Measurements from ENCODE around the gene CDH3. TPM values are rescaled to one million over a fixed set of nuclear protein-coding genes. Genes with fewer than 3 reads are reported as not detected.
A peak's percentile ranks its signal among the peaks of the same experiment; 100 is the strongest.

CDH3 gene
- polyA plus RNA-seq, 6 donors from 2014 or later: 0.25 TPM; not detected in 5

DNA sequence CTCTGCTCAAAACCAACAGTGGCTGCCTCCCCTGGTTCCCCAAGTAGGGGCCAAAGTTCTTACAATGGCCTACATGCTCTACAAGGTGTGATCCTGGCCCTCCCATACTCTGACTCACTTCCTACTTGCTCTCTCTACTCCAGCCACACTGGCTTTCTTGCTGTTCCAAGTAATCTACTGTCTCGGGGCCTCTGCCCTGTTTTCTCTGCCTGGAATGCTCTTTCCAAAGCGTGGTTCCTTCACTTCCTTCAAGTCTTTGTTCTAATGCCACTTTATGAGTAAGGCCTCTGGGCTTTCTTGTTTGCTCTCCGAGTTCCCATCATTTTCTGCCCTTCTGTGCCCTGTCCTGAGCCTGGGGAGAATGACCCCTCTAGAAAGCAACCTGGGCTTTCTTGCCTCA lies 4.1 kb upstream of the CDH3 start:
- Mint-ChIP-seq H3K9me3 (peaks cover 0 to 4% (median 0%) of the 10 kb centered on the region in 7 donors), H3K36me3 (no peaks in the 10 kb centered on the region), H3K4me3 (no peak overlapping the region), H3K27me3 (peaks cover 30 to 59% (median 56%) of the 10 kb centered on the region in 3 donors), H3K4me1 (peaks cover 7 to 14% (median 12%) of the 10 kb centered on the region in 3 donors), H3K27ac (no peak overlapping the region)
- ATAC-seq (ENCODE audit: low read depth in 2 of 2) (no peak), DNase-seq (no peak)

DNA sequence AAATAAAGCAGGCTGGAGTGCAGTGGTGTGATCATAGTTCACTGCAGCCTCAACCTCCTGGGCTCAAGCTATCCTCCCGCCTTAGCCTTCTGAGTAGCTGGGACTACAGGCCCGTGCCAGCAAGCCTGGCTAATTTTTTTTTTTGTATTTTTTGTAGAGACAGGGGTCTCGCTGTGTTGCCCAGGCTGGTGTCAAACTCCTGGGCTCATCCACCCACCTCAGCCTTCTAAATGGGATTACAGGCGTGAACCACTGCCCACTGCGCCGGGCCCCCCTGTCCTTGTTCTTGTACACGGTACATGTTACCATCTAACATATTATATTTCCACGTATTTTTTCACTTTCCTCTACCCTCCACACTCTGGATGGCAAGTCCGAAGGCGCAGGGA lies 3.1 kb upstream of the CDH3 start:
- DNase-seq (no peak), ATAC-seq (ENCODE audit: low read depth in 2 of 2) (no peak)
- Mint-ChIP-seq H3K9me3 (peaks cover 0 to 4% (median 0%) of the 10 kb centered on the region in 7 donors), H3K27ac (no peak overlapping the region), H3K4me3 (peak overlapping the region in 2 of 8 donors; percentile 15 to 66), H3K4me1 (peaks cover 7 to 20% (median 12%) of the 10 kb centered on the region in 3 donors), H3K27me3 (peaks cover 31 to 67% (median 61%) of the 10 kb centered on the region in 3 donors), H3K36me3 (no peaks in the 10 kb centered on the region)

- H3K36me3 Mint-ChIP-seq: no peaks in the 10 kb centered on the region
- peaks cover 36 to 70% (median 63%) of the 10 kb centered on the region in 3 donors for H3K27me3 Mint-ChIP-seq
- ATAC-seq (ENCODE audit: low read depth in 2 of 2) (no peak), DNase-seq (no peak)
- peaks cover 7 to 20% (median 12%) of the 10 kb centered on the region in 3 donors for H3K4me1 Mint-ChIP-seq
- H3K4me3 Mint-ChIP-seq: peak overlapping the region in 4 of 8 donors; percentile 15 to 66 (median 36)
- no peak overlapping the region for H3K27ac Mint-ChIP-seq
- peaks cover 0 to 4% (median 0%) of the 10 kb centered on the region in 7 donors for H3K9me3 Mint-ChIP-seq
These were observed 2.5 kb upstream of the CDH3 start for GRCh38 chr16:68642436-68643101.

DNA sequence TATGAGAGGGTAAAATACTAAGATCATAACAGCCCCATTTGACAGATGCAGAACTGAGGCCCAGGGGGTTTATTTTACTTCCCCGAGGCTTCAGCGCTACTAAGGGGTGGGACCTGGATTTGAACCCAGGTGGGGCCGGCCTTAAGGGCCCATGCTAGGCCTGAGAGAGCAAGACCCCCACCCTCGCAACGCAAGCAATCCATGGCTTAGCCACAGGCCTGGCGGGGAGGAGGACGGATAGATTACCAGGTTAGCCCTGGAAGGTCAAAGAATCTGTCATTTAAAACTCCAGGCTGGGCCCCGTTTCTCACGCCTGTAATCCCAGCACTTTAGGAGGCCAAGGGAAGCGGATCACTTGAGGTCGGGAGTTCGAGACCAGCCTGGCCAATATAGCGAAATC lies 1.9 kb upstream of the CDH3 start:
- H3K36me3 Mint-ChIP-seq: no peaks in the 10 kb centered on the region
- H3K9me3 Mint-ChIP-seq: peaks cover 0 to 4% (median 0%) of the 10 kb centered on the region in 7 donors
- DNase-seq (no peak), ATAC-seq (ENCODE audit: low read depth in 2 of 2) (no peak)
- H3K4me1 Mint-ChIP-seq: peaks cover 7 to 20% (median 12%) of the 10 kb centered on the region in 3 donors
- no peak overlapping the region for H3K27ac Mint-ChIP-seq
- peak overlapping the region in 2 of 8 donors; percentile 16 to 47 for H3K4me3 Mint-ChIP-seq
- H3K27me3 Mint-ChIP-seq: peaks cover 42 to 70% (median 62%) of the 10 kb centered on the region in 3 donors

GRCh38 chr16:68643847-68644246 lies 1.3 kb upstream of the CDH3 start:
- H3K36me3 Mint-ChIP-seq: no peaks in the 10 kb centered on the region
- H3K27me3 Mint-ChIP-seq: peaks cover 45 to 71% (median 62%) of the 10 kb centered on the region in 3 donors
- no peak overlapping the region for H3K27ac Mint-ChIP-seq
- peak overlapping the region in 6 of 8 donors; percentile 71 to 84 (median 74) for H3K4me3 Mint-ChIP-seq
- ATAC-seq (ENCODE audit: low read depth in 2 of 2): no peak
- no peaks in the 10 kb centered on the region for H3K9me3 Mint-ChIP-seq
- peaks cover 7 to 20% (median 12%) of the 10 kb centered on the region in 3 donors for H3K4me1 Mint-ChIP-seq
- no peak for DNase-seq

- Mint-ChIP-seq H3K9me3 (no peaks in the 10 kb centered on the region), H3K4me1 (peaks cover 7 to 20% (median 12%) of the 10 kb centered on the region in 3 donors), H3K27ac (no peak overlapping the region), H3K36me3 (no peaks in the 10 kb centered on the region), H3K27me3 (peaks cover 49 to 75% (median 66%) of the 10 kb centered on the region in 3 donors), H3K4me3 (peak overlapping the region in 7 of 8 donors; percentile 67 to 84 (median 73))
- no peak for ATAC-seq (ENCODE audit: low read depth in 2 of 2)
- no peak for DNase-seq
These were observed 814 bp upstream of the CDH3 start for GRCh38 chr16:68644296-68644695.

DNA sequence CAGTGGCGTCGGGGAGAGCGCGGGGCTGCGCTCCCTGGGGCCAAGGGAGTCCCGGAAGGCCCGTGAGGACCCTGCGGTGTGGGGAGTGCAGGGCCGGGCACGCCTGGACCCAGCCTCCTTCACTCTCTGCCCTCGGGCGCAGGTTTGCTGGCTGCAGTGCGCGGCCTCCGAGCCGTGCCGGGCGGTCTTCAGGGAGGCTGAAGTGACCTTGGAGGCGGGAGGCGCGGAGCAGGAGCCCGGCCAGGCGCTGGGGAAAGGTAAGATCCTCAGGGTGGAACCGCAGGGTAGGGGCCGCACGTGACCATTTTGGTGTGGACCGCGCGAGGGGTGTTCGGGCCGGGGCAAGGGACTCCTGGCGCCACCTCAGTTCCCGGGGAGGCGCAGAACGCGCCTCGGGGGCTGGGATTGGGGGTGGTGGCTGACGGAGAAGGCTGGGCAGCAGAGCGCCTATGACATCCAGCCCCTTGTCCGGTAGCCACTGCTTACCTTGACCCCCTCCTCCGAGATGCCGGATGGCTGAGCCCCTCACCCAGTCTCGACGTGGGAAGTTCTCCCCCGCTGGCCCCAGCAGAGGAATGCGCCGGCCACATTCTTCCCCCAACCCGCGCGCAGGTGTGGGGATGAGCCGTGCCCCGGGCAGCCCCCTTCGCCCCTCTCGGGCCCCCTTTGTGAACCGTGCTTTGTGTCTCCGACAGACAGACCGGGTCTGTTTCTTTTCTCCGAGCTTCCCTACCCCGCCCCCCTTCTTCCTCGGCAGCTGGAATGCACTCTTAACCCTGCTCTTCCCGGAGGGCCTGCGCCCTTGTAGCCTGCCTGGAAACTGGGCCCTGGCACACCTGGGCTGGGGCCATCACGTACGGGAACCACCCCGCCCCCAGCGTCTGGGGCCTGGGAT lies 631 bp downstream of the CDH3 start:
- peak in 1 of 2 donors; percentile 23 for ATAC-seq (ENCODE audit: low read depth in 2 of 2)

DNA sequence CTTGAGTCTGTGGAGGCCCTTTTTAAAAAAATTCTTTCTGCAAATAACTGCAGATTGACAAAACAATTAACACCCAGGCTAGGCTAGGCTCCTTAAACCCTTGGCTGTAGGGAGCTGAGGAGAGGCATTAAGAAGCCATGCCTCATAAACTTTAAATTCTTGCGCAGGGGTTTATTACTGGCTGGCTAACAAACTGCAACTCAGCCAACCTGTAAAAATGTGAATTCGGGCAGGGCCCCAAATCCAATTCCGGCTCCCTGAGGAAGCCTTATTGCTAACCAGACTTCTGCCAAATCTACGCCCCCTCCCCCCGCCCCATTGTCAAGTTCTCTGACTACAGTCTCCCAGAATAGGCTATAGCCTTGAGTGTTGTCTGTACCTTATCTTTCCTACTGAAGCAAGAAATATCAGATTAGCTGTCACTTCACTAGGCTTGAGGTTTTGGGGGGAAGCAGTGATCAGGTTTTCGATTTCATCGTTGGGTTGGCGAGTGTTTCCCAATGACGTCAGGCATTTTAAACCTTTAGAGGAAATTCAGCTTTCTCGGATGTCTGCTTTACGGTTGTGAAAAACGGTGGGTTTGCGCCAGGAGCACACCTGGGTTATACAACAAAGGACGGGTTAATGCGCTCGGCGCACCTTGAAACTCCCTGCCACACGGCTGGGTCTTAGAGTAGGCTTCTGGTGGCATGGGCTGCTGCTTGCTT lies 2.0 kb downstream of the CDH3 start:
- H3K27ac Mint-ChIP-seq: no peak overlapping the region
- ATAC-seq (ENCODE audit: low read depth in 2 of 2): no peak
- H3K9me3 Mint-ChIP-seq: no peaks in the 10 kb centered on the region
- H3K4me1 Mint-ChIP-seq: peaks cover 7 to 20% (median 12%) of the 10 kb centered on the region in 3 donors
- no peaks in the 10 kb centered on the region for H3K36me3 Mint-ChIP-seq
- peaks cover 53 to 80% (median 62%) of the 10 kb centered on the region in 3 donors for H3K27me3 Mint-ChIP-seq
- H3K4me3 Mint-ChIP-seq: peak overlapping the region in 2 of 8 donors; percentile 33 to 45
- no peak for DNase-seq

More for the DNA sequence above, 631 bp downstream of the CDH3 start:
- Mint-ChIP-seq H3K4me3 (peak overlapping the region in 6 of 8 donors; percentile 20 to 71 (median 49)), H3K4me1 (peaks cover 7 to 20% (median 12%) of the 10 kb centered on the region in 3 donors), H3K27ac (no peak overlapping the region), H3K27me3 (peaks cover 50 to 82% (median 73%) of the 10 kb centered on the region in 3 donors), H3K36me3 (no peaks in the 10 kb centered on the region), H3K9me3 (no peaks in the 10 kb centered on the region)
- no peak for DNase-seq

GRCh38 chr16:68651136-68651535 lies 6.0 kb downstream of the CDH3 start:
- no peak for DNase-seq
- no peak overlapping the region for H3K4me3 Mint-ChIP-seq
- peaks cover 0 to 1% (median 0%) of the 10 kb centered on the region in 7 donors for H3K9me3 Mint-ChIP-seq
- H3K36me3 Mint-ChIP-seq: no peaks in the 10 kb centered on the region
- no peak for ATAC-seq (ENCODE audit: low read depth in 2 of 2)
- H3K27me3 Mint-ChIP-seq: peaks cover 35 to 55% (median 44%) of the 10 kb centered on the region in 3 donors
- no peak overlapping the region for H3K27ac Mint-ChIP-seq
- H3K4me1 Mint-ChIP-seq: peaks cover 0 to 5% (median 0%) of the 10 kb centered on the region in 3 donors

DNA sequence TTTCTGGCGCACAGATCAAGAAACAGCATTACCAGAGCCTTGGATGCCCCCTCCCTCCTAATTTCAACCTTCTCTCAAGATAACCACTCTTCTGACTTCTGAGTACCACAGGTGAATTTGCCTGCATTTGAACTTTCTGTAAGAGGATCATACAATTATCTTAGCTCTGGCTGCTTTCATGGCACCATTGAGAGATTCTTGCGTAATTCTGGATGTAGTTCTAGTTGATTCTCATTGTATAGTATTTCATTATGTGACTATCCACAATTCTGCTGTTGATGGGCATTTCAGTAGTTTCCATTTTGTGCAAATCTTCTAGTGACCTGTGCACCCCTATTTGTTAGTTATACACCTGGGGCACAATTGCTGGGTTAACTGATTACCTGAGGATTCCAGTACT lies 7.5 kb downstream of the CDH3 start:
- Mint-ChIP-seq H3K4me3 (no peak overlapping the region), H3K4me1 (no peaks in the 10 kb centered on the region), H3K36me3 (no peaks in the 10 kb centered on the region), H3K27ac (no peak overlapping the region), H3K27me3 (peaks cover 28 to 56% (median 42%) of the 10 kb centered on the region in 3 donors), H3K9me3 (peaks cover 0 to 1% (median 0%) of the 10 kb centered on the region in 7 donors)
- ATAC-seq (ENCODE audit: low read depth in 2 of 2): no peak
- DNase-seq: no peak

- peaks cover 0 to 1% (median 0%) of the 10 kb centered on the region in 7 donors for H3K9me3 Mint-ChIP-seq
- H3K27me3 Mint-ChIP-seq: peaks cover 18 to 43% (median 27%) of the 10 kb centered on the region in 3 donors
- no peaks in the 10 kb centered on the region for H3K4me1 Mint-ChIP-seq
- no peaks in the 10 kb centered on the region for H3K36me3 Mint-ChIP-seq
- ATAC-seq (ENCODE audit: low read depth in 2 of 2) (no peak), DNase-seq (no peak)
- H3K4me3 Mint-ChIP-seq: no peak overlapping the region
- H3K27ac Mint-ChIP-seq: peak overlapping the region in 3 of 6 donors; percentile 39 to 81 (median 50)
These were observed 10.7 kb downstream of the CDH3 start for GRCh38 chr16:68655806-68656205.

- Mint-ChIP-seq H3K36me3 (no peaks in the 10 kb centered on the region), H3K27me3 (peaks cover 15 to 33% (median 33%) of the 10 kb centered on the region in 3 donors), H3K4me3 (no peak overlapping the region), H3K27ac (no peak overlapping the region), H3K9me3 (peaks cover 0 to 1% (median 0%) of the 10 kb centered on the region in 7 donors), H3K4me1 (no peaks in the 10 kb centered on the region)
- ATAC-seq (ENCODE audit: low read depth in 2 of 2): no peak
- DNase-seq: no peak
These were observed 11.6 kb downstream of the CDH3 start for GRCh38 chr16:68656751-68657150.

Measured in naive B cell (primary cell).